Measurements from ENCODE around the gene SLC39A8. TPM values are rescaled to one million over a fixed set of nuclear protein-coding genes. Genes with fewer than 3 reads are reported as not detected.

The SLC39A8 gene
- total RNA-seq, 1 experiment from 2014 or later, result 35.9 TPM

- Mint-ChIP-seq H3K27ac (no peak overlapping the region), H3K36me3 (peaks cover 3% of the 10 kb centered on the region), H3K4me3 (peak overlapping the region; percentile 84), H3K27me3 (ENCODE audit: low read depth) (peaks cover 17% of the 10 kb centered on the region), H3K9me3 (no peaks in the 10 kb centered on the region), H3K4me1 (peaks cover 60% of the 10 kb centered on the region)
- ATAC-seq, result no peak
- ChIA-PET POLR2A (no interaction called here), CTCF (interaction anchor here (1.5 to 2.7 kb wide), 2 partner anchors 22 to 86 kb away, joined by 3 to 34 read pairs; no protein-coding TSS in a partner anchor)
- no peak for DNase-seq (ENCODE audit: low spot score)
- TF ChIP-seq ZNF232 (CRISPR knock-in tag; IDR thresholded peaks at IDR 0.05) (no peak), ZNF512 (CRISPR knock-in tag; IDR thresholded peaks at IDR 0.05; ENCODE audit: borderline replicate concordance) (no peak), GTF2I (CRISPR knock-in tag; conservative IDR thresholded peaks at IDR 0.05) (no peak), ESRRA (CRISPR knock-in tag; IDR thresholded peaks at IDR 0.05; ENCODE audit: borderline replicate concordance) (no peak), PREB (CRISPR knock-in tag; IDR thresholded peaks at IDR 0.05; ENCODE audit: borderline replicate concordance) (no peak), FOXP1 (CRISPR knock-in tag; IDR thresholded peaks at IDR 0.05; ENCODE audit: borderline replicate concordance) (no peak), ZNF396 (CRISPR knock-in tag; IDR thresholded peaks at IDR 0.05; ENCODE audit: borderline replicate concordance) (no peak), ZNF219 (CRISPR knock-in tag; IDR thresholded peaks at IDR 0.05; ENCODE audit: borderline replicate concordance) (no peak), RORB (CRISPR knock-in tag; IDR thresholded peaks at IDR 0.05) (no peak), TCF7 (CRISPR knock-in tag; IDR thresholded peaks at IDR 0.05; ENCODE audit: low read depth) (no peak), RELA (CRISPR knock-in tag; IDR thresholded peaks at IDR 0.05; ENCODE audit: borderline replicate concordance) (no peak), ELF4 (CRISPR knock-in tag; IDR thresholded peaks at IDR 0.05; ENCODE audit: low read depth) (no peak), SOX15 (CRISPR knock-in tag; IDR thresholded peaks at IDR 0.05) (no peak), SP1 (CRISPR knock-in tag; conservative IDR thresholded peaks at IDR 0.05) (no peak), NFE2L1 (CRISPR knock-in tag; IDR thresholded peaks at IDR 0.05) (no peak), JAZF1 (CRISPR knock-in tag; IDR thresholded peaks at IDR 0.05) (no peak)
- TF ChIP-seq, protein P1, sequence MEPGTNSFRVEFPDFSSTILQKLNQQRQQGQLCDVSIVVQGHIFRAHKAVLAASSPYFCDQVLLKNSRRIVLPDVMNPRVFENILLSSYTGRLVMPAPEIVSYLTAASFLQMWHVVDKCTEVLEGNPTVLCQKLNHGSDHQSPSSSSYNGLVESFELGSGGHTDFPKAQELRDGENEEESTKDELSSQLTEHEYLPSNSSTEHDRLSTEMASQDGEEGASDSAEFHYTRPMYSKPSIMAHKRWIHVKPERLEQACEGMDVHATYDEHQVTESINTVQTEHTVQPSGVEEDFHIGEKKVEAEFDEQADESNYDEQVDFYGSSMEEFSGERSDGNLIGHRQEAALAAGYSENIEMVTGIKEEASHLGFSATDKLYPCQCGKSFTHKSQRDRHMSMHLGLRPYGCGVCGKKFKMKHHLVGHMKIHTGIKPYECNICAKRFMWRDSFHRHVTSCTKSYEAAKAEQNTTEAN (CRISPR knock-in tag; IDR thresholded peaks at IDR 0.05), result no peak
- TF ChIP-seq, protein P2, sequence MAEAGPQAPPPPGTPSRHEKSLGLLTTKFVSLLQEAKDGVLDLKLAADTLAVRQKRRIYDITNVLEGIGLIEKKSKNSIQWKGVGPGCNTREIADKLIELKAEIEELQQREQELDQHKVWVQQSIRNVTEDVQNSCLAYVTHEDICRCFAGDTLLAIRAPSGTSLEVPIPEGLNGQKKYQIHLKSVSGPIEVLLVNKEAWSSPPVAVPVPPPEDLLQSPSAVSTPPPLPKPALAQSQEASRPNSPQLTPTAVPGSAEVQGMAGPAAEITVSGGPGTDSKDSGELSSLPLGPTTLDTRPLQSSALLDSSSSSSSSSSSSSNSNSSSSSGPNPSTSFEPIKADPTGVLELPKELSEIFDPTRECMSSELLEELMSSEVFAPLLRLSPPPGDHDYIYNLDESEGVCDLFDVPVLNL (CRISPR knock-in tag; IDR thresholded peaks at IDR 0.05; ENCODE audit: borderline replicate concordance, low read depth), result no peak
- TF ChIP-seq, protein P3, sequence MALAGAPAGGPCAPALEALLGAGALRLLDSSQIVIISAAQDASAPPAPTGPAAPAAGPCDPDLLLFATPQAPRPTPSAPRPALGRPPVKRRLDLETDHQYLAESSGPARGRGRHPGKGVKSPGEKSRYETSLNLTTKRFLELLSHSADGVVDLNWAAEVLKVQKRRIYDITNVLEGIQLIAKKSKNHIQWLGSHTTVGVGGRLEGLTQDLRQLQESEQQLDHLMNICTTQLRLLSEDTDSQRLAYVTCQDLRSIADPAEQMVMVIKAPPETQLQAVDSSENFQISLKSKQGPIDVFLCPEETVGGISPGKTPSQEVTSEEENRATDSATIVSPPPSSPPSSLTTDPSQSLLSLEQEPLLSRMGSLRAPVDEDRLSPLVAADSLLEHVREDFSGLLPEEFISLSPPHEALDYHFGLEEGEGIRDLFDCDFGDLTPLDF (CRISPR knock-in tag; IDR thresholded peaks at IDR 0.05), result no peak
Observed at GRCh38 chr4:102343964-102344519, 1.2 kb downstream of the SLC39A8 start.
